GM21619 (cell line): ENCODE data around the gene PXT1.
"Not testable (repeated sequence)": the region's sequence is repeated elsewhere in the genome, so short reads cannot be mapped to it uniquely, and the experiment has no call there.

Experiments used
- ATAC-seq: cut with Tn5 transposase; IDR thresholded peaks from one replicate; pipeline ENCODE4 v1.9.1; 2021; ENCODE audit not compliant: unreplicated experiment

Gene PXT1

DNA sequence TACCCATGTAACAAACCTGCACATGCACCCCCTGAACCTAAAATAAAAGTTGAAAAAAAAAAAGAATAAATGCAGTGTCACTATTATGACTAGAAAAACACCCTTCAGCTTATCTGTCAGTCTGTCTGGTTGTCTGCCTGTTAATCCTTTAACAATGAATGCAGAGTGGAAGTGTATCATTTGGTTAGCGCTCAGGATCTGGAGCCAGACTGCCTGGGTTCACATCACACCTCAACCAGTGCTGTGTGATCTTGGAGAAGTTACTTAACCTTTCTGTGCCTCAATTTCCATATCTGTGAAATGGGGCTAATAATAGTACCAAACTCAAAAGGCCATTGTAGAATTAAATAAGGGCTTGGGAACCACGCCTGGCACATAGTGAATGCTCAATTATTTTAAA, 72.0 kb downstream of the PXT1 start:
- no peak for ATAC-seq

DNA sequence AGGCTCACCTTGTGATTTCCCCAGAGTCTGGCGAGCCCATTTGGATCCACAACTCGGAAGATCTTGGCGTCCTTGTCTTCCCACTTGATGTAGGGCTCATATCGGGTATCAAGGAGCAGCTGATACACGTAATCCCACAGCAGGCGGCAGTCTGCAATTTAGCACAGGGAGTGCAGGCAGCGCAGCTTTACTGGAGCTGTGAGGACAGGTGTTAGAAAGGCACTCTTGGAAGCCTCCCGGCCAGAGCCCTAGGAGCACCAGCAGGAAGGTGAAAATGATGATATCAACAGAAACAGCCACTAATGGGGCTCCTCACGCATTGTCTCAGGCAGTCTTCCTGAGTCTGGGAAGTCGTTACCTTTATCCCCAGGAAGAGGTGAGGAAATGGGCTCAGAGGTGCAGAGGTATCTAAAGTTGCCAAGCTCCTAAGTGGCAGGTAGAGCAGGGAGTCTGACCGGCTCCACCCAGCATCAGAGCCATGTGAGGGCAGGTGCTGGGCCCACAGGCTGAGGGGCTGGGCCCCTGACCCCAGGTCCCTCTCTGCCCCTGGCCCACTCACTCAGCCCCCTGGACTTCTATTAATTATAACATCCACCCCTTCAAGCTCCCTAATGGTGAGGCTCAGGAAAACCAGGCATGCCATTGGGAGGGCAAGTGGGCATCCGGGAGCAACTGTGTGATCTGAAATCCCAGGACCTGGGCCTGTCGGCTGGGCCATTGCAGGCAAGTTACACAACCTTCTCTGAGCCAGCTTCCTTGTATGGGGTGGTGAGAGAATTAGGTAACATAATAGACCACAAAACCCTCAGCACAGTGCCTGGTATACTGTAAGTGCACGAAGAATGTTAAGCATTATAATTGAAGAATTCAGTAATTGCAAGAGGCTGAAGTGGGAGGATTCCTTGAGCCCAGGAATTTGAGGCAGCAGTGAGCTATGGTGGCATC, 73.5 kb downstream of the PXT1 start:
- no peak for ATAC-seq

- no peak for ATAC-seq
Measured at GRCh38 chr6:36368421-36368820, 74.2 kb downstream of the PXT1 start.

DNA sequence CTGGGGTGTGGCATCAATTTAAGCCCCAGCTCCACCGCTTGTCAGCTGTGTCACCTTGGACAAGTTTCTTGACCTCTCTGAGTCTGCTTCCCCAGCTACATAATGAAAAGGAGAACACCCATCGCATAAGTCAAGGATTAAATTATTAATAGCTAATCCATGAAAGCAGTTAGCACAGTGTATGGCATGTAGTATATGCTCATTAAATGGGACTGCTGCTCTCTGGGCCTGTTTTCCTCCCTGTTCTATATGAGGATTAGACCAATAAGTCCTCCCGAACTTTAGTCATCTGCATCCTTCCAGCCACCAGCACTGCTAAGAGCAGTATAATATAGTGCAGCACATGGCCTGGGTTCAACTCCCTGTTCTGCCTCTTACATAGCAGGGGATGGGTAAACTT, 74.9 kb downstream of the PXT1 start:
- no peak for ATAC-seq

DNA sequence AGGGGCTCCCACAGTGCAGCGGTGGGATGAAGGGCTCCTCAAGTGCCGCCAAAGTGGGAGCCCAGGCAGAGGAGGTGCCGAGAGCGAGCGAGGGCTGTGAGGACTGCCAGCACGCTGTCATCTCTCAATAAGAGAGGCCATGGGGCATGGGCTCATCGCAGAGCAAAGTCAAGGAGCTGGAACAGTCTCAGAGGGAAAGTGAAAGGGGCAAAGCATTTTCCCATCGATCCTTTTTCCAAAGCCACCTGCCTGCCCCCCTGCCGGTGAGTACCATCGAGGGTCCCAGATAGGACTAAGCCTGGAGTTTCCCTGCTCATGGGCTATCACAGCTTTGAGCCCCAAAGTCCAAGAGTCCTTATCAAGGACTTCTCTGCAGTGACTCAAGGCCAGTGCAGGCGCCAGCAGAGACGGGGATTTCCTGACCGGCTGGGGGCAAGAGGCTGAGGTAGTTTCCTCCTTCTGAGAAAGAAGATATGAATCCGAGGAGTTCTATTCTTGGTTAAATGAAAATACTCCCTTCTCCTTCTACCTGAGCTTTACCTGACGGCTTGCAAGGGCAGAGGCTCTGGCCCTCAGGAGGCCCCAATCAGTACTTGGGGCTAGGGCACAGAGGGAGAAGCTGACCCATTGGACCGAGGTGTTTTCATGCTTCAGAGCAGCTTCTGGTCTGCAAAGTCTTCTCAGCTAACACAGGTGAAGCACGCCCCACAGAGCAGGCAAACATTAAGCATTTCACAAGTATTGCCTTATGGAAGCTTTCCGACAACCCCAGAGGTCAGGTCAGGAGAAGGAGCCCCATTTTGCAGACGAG, 77.8 kb downstream of the PXT1 start:
- no peak for ATAC-seq

DNA sequence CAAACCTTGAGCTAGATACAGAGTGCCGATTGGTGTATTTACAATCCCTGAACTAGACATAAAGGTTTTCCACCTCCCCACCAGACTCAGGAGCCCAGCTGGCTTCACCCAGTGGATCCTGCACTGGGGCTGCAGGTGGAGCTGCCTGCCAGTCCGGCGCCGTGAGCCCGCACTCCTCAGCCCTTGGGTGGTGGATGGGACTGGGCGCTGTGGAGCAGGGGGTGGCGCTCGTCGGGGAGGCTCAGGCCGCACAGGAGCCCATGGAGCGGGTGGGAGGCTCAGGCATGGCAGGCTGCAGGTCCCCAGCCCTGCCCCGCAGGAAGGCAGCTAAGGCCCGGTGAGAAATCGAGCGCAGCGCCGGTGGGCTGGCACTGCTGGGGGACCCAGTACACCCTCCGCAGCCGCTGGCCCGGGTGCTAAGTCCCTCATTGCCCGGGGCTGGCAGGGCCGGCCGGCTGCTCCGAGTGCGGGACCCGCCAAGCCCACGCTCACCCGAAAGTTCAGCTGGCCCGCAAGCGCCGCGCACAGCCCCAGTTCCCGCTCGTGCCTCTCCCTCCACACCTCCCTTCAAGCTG, 78.5 kb downstream of the PXT1 start:
- not testable (repeated sequence) for ATAC-seq

DNA sequence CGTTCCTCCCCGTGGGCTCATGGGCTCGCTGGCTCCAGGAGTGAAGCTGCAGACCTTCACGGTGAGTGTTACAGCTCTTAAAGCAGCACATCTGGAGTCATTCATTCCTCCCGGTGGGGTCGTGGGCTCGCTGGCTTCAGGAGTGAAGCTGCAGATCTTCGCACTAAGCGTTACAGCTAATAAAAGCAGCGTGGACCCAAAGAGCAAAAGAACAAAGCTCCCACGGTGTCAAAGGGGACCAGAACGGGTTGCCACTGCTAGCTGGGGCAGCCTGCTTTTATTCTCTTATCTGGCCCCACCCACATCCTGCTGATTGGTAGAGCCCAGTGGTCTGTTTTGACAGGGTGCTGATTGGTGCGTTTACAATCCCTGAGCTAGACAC, 79.3 kb downstream of the PXT1 start:
- ATAC-seq = not testable (repeated sequence)

GRCh38 chr6:36362551-36363370, 79.9 kb downstream of the PXT1 start:
- ATAC-seq = no peak

GRCh38 chr6:36361071-36361470, 81.6 kb downstream of the PXT1 start:
- peak; percentile 13 for ATAC-seq

DNA sequence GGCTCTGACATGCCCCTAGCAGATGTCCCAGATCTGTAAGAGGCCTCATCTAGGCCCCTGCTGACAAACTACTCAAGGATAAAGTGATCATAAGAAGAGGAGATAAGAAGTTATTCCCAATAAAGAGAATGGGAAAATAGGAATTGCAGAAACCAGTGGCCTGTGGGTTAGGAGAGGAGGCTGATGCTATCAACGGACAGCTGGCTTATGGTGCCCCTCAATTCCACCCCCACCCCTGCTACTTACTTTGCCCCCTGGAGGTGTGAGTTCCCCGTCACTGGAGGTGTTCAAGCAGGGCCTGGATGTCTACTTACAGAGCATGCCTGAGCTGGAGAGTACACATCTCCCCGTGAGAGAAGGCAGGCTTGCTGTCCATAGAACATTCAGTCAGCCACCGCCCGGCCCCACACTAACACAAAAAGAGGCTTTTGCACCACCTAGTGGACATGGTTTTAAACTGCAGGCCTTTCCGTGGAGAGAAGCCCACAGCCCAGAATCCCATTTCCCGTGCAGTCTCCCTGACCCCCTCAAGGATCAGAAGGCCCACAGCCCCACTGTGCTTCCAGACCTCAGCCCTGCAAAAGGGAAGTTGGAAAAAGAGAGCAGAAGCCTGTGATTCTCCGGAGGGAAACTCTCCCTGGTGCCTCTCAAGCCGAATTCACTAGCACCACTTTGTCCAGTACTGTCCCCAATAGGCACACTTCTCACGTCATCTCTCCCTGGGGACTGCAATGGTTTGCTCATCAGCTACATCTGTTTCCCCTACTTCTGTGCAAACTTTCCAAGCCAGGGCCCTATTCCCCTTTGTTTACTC, 82.2 kb downstream of the PXT1 start:
- peak; percentile 46 for ATAC-seq

- no peak for ATAC-seq
Measured at GRCh38 chr6:36358226-36358915, 84.3 kb downstream of the PXT1 start.

- ATAC-seq = peak; percentile 31
Measured at GRCh38 chr6:36357872-36358225, 84.8 kb downstream of the PXT1 start.

DNA sequence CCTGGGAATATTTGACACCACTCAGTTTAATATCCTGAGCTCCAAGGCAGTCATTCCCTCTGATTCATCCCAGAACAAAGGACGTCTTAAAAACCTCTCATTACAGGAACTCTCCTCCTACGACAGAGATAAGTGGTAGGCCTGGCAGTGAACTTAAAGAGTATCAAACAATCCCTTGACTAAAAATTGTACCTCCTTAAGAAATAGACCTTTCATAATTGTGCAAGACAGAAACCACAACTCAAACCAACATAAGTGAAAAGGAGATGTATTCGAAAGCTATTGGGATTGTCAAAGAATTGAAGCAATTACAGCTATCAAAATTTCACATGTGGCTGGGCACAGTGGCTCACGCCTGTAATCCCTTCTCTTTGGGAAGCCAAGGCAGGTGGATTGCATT, 86.8 kb downstream of the PXT1 start:
- ATAC-seq = no peak

DNA sequence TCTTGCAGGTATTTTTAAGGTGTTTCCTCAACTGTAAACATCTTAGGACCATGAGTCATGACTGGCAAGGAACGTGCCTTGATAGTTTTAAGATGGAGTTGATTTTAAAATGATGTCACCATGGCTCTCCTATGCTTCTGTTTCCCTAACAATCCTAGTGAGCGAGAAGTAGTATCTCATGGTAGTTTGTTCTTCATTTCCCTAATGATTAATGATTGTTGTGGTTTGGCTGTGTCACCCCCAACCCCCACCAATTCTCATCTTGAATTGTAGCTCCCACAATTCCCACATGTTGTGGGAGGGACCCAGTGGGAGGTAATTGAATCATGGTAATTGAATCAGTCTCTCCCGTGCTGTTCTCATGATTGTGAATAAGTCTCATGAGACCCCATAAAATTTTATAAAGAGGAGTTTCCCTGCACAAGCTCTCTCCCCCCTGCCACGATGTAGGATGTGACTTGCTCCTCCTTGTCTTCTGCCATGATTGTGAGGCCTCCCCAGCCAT, 89.2 kb downstream of the PXT1 start:
- no peak for ATAC-seq

- ATAC-seq = no peak
Measured at GRCh38 chr6:36352477-36353157, 90.0 kb downstream of the PXT1 start.

- ATAC-seq = no peak
Measured at GRCh38 chr6:36350681-36351571, 91.7 kb downstream of the PXT1 start.

DNA sequence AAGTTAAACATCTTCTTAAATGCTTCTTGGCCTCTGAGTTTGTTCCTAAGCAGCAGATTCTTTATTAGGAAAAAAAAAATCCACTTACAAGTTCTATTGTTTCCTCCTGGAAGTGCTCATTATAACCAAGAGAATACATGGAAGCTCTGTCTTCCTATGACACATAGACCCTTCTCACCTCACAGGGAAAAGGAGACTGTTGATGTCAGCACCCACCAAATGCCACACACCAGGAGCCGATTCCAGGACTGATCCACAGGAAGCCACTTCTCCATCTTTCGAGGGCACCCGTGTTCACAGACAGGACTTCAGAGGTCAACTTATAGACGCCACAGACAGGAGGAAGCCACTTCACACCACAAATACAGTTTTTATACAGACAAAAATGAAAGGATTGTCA, 92.6 kb downstream of the PXT1 start:
- ATAC-seq = no peak

DNA sequence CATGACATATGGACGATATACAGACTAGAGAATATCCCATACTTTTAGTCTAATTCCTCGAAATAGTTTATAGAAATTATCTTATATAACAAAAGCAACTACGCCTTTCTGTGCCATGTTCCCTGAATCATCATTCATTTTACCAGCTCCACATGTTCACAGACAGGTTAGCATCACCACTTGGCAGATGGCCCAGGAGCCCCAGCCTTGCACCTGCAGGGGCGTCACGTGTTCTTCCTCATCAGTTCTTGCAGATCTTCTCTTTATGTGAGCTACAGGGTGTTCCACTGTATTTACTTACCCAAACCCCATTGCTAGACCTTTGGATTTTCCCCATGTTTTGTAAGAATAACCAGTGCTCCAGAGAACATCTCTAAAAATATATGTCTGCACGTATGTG, 93.4 kb downstream of the PXT1 start:
- no peak for ATAC-seq
